ENCODE measurements around the gene RCCD1. TPM values are rescaled to one million over a fixed set of nuclear protein-coding genes. Genes with fewer than 3 reads are reported as not detected.

RCCD1 gene
- total and polyA plus RNA-seq, 7 experiments from 2014 or later, result 2.5 to 24.6 (median 6.0) TPM

DNA sequence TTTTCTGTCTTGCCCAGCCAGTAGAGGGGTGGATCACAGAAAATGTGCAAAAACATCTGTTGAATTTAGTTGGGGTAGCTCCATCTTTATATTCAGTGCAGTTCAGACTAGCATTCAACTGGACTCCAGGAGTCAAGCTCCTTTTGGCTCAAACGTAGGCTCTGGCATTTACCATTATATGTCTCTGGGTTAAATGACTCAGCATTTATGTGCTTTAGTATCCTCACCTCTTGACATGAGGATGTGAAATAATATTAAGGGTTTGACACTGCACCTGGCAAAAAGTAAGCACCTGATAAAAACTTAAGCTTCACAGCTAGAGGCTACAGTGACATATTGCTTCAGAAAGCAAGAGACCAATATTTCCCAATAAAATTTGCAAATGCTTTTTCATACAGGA, 24.9 kb downstream of the RCCD1 start:
- Mint-ChIP-seq H3K36me3 (peaks cover 2 to 46% (median 11%) of the 10 kb centered on the region in 5 donors), H3K4me1 (peaks cover 0 to 32% (median 0%) of the 10 kb centered on the region in 7 donors), H3K4me3 (no peak overlapping the region), H3K27ac (peak overlapping the region in 1 of 9 donors; percentile 49), H3K9me3 (no peaks in the 10 kb centered on the region), H3K27me3 (no peaks in the 10 kb centered on the region)
- Histone ChIP-seq H3K27me3 (ENCODE audit: control insufficient read depth in 2 of 2, insufficient read depth in 2 of 2, low read length in 2 of 2) (no peaks in the 10 kb centered on the region), H3K36me3 (ENCODE audit: control insufficient read depth in 2 of 3, insufficient read depth in 3 of 3, low read length in 3 of 3) (no peaks in the 10 kb centered on the region), H3K27ac (ENCODE audit: low read depth, low read length) (no peak overlapping the region), H3K4me3 (ENCODE audit: low read length) (no peak overlapping the region), H3K4me1 (ENCODE audit: control insufficient read depth in 2 of 2, insufficient read depth in 2 of 2, low read length in 2 of 2) (no peaks in the 10 kb centered on the region), H3K9me3 (ENCODE audit: control insufficient read depth in 2 of 3, low read length in 3 of 3) (no peaks in the 10 kb centered on the region)
- intact Hi-C loops (cut with micrococcal nuclease), result no loop called here
- ChIA-PET CTCF (no interaction called here), POLR2A (interaction anchor here (1.1 kb wide), 1 partner anchor 8 kb away, joined by 3 read pairs; no protein-coding TSS in a partner anchor)
- DNase-seq (no peak), ATAC-seq (no peak)

DNA sequence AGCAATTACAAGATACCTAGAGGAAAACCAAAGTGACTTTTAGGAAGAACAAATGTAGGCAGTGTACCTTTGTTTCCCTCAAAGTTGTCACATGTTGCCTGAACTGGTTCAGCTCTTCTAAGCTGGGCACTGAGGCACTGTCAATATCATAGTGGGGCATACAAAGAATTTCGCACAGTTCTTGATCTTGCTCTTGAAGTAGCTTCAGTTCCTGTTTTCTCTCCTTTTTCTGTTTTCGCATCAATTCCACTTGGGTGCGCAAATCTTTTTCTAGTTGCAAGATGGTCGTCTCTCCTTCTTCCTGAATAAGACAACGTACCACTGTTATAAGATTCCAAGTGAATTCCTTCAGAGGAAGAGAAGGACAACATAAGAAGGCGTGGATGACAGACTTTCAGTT, 27.0 kb downstream of the RCCD1 start:
- peaks cover 0 to 37% (median 0%) of the 10 kb centered on the region in 7 donors for H3K4me1 Mint-ChIP-seq
- Histone ChIP-seq H3K9me3 (ENCODE audit: control insufficient read depth in 2 of 3, low read length in 3 of 3) (no peaks in the 10 kb centered on the region), H3K36me3 (ENCODE audit: control insufficient read depth in 2 of 3, insufficient read depth in 3 of 3, low read length in 3 of 3) (no peaks in the 10 kb centered on the region), H3K27ac (ENCODE audit: low read depth, low read length) (no peak overlapping the region), H3K27me3 (ENCODE audit: control insufficient read depth in 2 of 2, insufficient read depth in 2 of 2, low read length in 2 of 2) (no peaks in the 10 kb centered on the region), H3K4me1 (ENCODE audit: control insufficient read depth in 2 of 2, insufficient read depth in 2 of 2, low read length in 2 of 2) (no peaks in the 10 kb centered on the region), H3K4me3 (ENCODE audit: low read length) (no peak overlapping the region)
- ATAC-seq (no peak), DNase-seq (no peak)
- H3K4me3 Mint-ChIP-seq, result no peak overlapping the region
- ChIA-PET CTCF (interaction anchor here (0.6 kb wide), 1 partner anchor 967 kb away, joined by 3 read pairs; no protein-coding TSS in a partner anchor), POLR2A (no interaction called here)
- H3K27me3 Mint-ChIP-seq, result no peaks in the 10 kb centered on the region
- peaks cover 0 to 50% (median 8%) of the 10 kb centered on the region in 5 donors for H3K36me3 Mint-ChIP-seq
- H3K9me3 Mint-ChIP-seq, result no peaks in the 10 kb centered on the region
- intact Hi-C loops (cut with micrococcal nuclease), result no loop called here
- H3K27ac Mint-ChIP-seq, result peak overlapping the region in 1 of 9 donors; percentile 88

DNA sequence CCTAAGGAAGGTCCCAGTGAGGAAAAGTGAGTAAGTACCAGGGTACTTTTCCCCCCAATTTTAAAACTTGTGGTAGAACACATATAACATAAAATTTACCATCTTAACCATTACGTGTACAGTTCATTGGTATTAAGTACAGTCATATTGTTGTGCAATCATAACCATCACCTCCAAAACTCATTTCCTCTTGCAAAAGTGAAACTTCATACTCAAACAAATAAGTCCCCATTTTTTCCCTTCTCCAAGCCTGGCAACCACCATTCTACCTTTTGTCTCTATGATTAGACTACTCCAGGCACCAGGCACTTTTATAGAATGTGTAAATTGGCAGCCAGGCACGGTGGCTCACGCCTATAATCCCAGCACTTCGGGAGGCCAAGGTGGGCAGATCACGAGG, 27.5 kb downstream of the RCCD1 start:
- Mint-ChIP-seq H3K36me3 (peaks cover 0 to 52% (median 8%) of the 10 kb centered on the region in 5 donors), H3K9me3 (no peaks in the 10 kb centered on the region), H3K4me1 (peaks cover 0 to 39% (median 0%) of the 10 kb centered on the region in 7 donors), H3K4me3 (peak overlapping the region in 1 of 10 donors; percentile 50), H3K27ac (peak overlapping the region in 1 of 9 donors; percentile 88), H3K27me3 (no peaks in the 10 kb centered on the region)
- Histone ChIP-seq H3K9me3 (ENCODE audit: control insufficient read depth in 2 of 3, low read length in 3 of 3) (no peaks in the 10 kb centered on the region), H3K4me1 (ENCODE audit: control insufficient read depth in 2 of 2, insufficient read depth in 2 of 2, low read length in 2 of 2) (no peaks in the 10 kb centered on the region), H3K36me3 (ENCODE audit: control insufficient read depth in 2 of 3, insufficient read depth in 3 of 3, low read length in 3 of 3) (no peaks in the 10 kb centered on the region), H3K27me3 (ENCODE audit: control insufficient read depth in 2 of 2, insufficient read depth in 2 of 2, low read length in 2 of 2) (no peaks in the 10 kb centered on the region), H3K27ac (ENCODE audit: low read depth, low read length) (no peak overlapping the region), H3K4me3 (ENCODE audit: low read length) (no peak overlapping the region)
- ATAC-seq (no peak), DNase-seq (no peak)
- POLR2A ChIA-PET, result no interaction called here
- intact Hi-C loops (cut with micrococcal nuclease), result no loop called here
- CTCF ChIA-PET, result no interaction called here

DNA sequence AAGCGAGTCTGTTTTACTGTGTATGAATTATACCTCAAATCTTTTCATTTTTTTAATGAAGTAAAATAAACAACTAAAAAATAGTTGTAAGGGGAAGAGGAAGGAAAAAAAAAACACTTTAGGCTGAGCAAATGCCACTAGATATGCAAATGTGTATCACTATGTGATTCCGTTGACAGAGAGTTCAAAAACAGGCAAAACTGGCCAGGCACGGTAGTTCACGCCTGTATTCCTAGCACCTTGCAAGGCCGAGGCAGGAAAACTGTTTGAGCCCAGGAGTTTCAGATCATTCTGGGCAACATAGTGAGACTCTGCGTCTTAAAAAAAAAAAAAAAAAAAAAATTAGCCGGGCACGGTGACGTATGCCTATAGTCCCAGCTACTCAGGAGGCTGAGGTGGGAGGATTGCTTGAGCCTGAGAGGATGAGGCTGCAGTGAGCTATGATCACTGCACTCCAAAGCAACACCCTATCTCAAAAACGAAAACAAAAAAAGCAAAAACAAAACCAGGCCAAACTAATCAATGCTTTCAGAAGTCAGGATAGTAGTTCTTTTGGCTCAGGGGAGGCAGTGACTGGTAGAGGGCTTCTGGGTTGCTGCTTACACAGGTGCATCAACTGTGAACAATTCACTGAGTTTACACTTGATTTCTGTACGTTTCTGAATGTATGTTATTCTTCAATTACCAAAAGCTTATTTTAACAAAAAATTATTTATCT, 32.3 kb downstream of the RCCD1 start:
- H3K9me3 ChIP-seq (ENCODE audit: control insufficient read depth in 2 of 3, low read length in 3 of 3), result no peaks in the 10 kb centered on the region

DNA sequence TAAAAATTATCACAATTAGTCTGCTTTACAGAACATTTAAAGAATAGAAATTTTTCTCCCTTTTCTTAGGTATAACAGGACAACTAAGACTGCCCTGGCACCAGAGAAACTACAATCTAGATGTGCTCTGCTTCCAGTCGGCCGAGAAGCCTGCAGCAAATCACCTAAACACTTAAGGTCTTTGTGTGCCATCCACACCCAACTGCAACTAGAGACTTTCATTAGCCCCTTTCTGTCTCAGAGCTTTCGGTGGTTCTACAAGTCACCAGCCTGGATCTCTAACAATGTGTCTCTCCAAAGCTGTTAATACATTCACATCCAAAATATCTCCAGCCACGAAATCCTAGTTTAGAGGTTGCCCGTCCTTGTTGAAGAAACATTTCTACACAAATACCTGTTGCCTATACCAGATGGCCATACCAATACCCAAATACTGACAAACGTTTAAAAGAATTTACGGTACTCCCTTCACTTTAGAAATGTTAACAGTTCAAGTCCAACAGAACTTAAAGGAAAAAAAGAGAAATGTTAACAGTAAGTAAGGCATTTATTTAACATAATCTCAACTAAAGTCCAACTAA, 33.0 kb downstream of the RCCD1 start:
- Histone ChIP-seq H3K4me1 (ENCODE audit: control insufficient read depth in 2 of 2, insufficient read depth in 2 of 2, low read length in 2 of 2) (no peaks in the 10 kb centered on the region), H3K27ac (ENCODE audit: low read depth, low read length) (no peak overlapping the region), H3K9me3 (ENCODE audit: control insufficient read depth in 2 of 3, low read length in 3 of 3) (no peaks in the 10 kb centered on the region), H3K36me3 (ENCODE audit: control insufficient read depth in 2 of 3, insufficient read depth in 3 of 3, low read length in 3 of 3) (no peaks in the 10 kb centered on the region), H3K4me3 (ENCODE audit: low read length) (no peak overlapping the region), H3K27me3 (ENCODE audit: control insufficient read depth in 2 of 2, insufficient read depth in 2 of 2, low read length in 2 of 2) (no peaks in the 10 kb centered on the region)
- DNase-seq (no peak), ATAC-seq (no peak)
- POLR2A ChIA-PET, result interaction anchor here (0.7 to 2.1 kb wide), 4 partner anchors 8 to 56 kb away, joined by 3 to 6 read pairs (median 4); no protein-coding TSS in a partner anchor
- intact Hi-C loops (cut with micrococcal nuclease), result no loop called here
- H3K36me3 Mint-ChIP-seq, result peaks cover 0 to 28% (median 7%) of the 10 kb centered on the region in 5 donors
- no peaks in the 10 kb centered on the region for H3K27me3 Mint-ChIP-seq
- CTCF ChIA-PET, result interaction anchor here (0.6 to 1.3 kb wide), 2 partner anchors 54 to 706 kb away, joined by 3 read pairs; no protein-coding TSS in a partner anchor
- peak overlapping the region in 1 of 9 donors; percentile 81 for H3K27ac Mint-ChIP-seq
- peaks cover 0 to 57% (median 0%) of the 10 kb centered on the region in 7 donors for H3K4me1 Mint-ChIP-seq
- H3K9me3 Mint-ChIP-seq, result peaks cover 0 to 4% (median 0%) of the 10 kb centered on the region in 11 donors
- H3K4me3 Mint-ChIP-seq, result peak overlapping the region in 1 of 10 donors; percentile 54

More for the DNA sequence above, 32.3 kb downstream of the RCCD1 start:
- ChIA-PET CTCF (no interaction called here), POLR2A (interaction anchor here (1.0 to 2.1 kb wide), 2 partner anchors 10 to 56 kb away, joined by 3 to 6 read pairs; no protein-coding TSS in a partner anchor)
- Mint-ChIP-seq H3K9me3 (peaks cover 0 to 4% (median 0%) of the 10 kb centered on the region in 11 donors), H3K36me3 (peaks cover 0 to 31% (median 8%) of the 10 kb centered on the region in 5 donors), H3K4me3 (no peak overlapping the region), H3K27ac (peak overlapping the region in 2 of 9 donors; percentile 36 to 87), H3K27me3 (no peaks in the 10 kb centered on the region), H3K4me1 (peaks cover 0 to 55% (median 0%) of the 10 kb centered on the region in 7 donors)
- H3K4me1 ChIP-seq (ENCODE audit: control insufficient read depth in 2 of 2, insufficient read depth in 2 of 2, low read length in 2 of 2), result no peaks in the 10 kb centered on the region
- no peaks in the 10 kb centered on the region for H3K36me3 ChIP-seq (ENCODE audit: control insufficient read depth in 2 of 3, insufficient read depth in 3 of 3, low read length in 3 of 3)
- ATAC-seq, result no peak
- no peak for DNase-seq
- H3K27me3 ChIP-seq (ENCODE audit: control insufficient read depth in 2 of 2, insufficient read depth in 2 of 2, low read length in 2 of 2), result no peaks in the 10 kb centered on the region
- no peak overlapping the region for H3K4me3 ChIP-seq (ENCODE audit: low read length)
- H3K27ac ChIP-seq (ENCODE audit: low read depth, low read length), result no peak overlapping the region
- intact Hi-C loops (cut with micrococcal nuclease), result no loop called here

DNA sequence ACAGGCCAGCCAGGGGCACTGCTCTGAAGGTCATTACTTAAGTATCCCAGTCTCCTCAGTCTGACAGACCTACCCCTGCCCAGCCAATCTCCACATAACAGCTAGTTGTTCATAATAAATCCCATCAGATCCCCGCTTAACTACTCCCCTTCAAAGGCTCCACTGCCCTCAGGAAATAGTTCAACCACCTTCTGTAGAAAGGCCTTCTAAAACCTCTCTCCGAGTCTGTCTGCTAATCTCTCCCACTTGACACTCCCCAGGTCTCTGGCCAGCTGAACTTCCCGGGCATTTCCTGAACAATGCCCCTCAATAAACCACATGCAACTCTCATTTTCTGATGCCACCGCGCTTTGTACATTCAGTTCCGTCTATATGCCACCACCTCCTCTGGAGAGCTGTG, 33.6 kb downstream of the RCCD1 start:
- H3K27me3 ChIP-seq (ENCODE audit: control insufficient read depth in 2 of 2, insufficient read depth in 2 of 2, low read length in 2 of 2), result no peaks in the 10 kb centered on the region
- H3K4me3 Mint-ChIP-seq, result peak overlapping the region in 1 of 10 donors; percentile 70
- no peak overlapping the region for H3K27ac ChIP-seq (ENCODE audit: low read depth, low read length)
- H3K4me1 Mint-ChIP-seq, result peaks cover 0 to 55% (median 3%) of the 10 kb centered on the region in 7 donors
- intact Hi-C loops (cut with micrococcal nuclease), result no loop called here
- no peak overlapping the region for H3K4me3 ChIP-seq (ENCODE audit: low read length)
- no peaks in the 10 kb centered on the region for H3K9me3 ChIP-seq (ENCODE audit: control insufficient read depth in 2 of 3, low read length in 3 of 3)
- H3K27me3 Mint-ChIP-seq, result no peaks in the 10 kb centered on the region
- ChIA-PET POLR2A (interaction anchor here (0.7 to 2.1 kb wide), 4 partner anchors 9 to 57 kb away, joined by 3 to 6 read pairs (median 4); no protein-coding TSS in a partner anchor), CTCF (interaction anchor here (0.6 to 1.3 kb wide), 2 partner anchors 55 to 707 kb away, joined by 3 read pairs; no protein-coding TSS in a partner anchor)
- H3K27ac Mint-ChIP-seq, result peak overlapping the region in 2 of 9 donors; percentile 39 to 74
- peaks cover 0 to 2% of the 10 kb centered on the region in 2 donors for H3K4me1 ChIP-seq (ENCODE audit: control insufficient read depth in 2 of 2, insufficient read depth in 2 of 2, low read length in 2 of 2)
- ATAC-seq (no peak), DNase-seq (no peak)
- no peaks in the 10 kb centered on the region for H3K36me3 ChIP-seq (ENCODE audit: control insufficient read depth in 2 of 3, insufficient read depth in 3 of 3, low read length in 3 of 3)
- H3K9me3 Mint-ChIP-seq, result peaks cover 0 to 4% (median 0%) of the 10 kb centered on the region in 11 donors
- peaks cover 0 to 23% (median under 1%) of the 10 kb centered on the region in 5 donors for H3K36me3 Mint-ChIP-seq

All from naive thymus-derived CD4-positive, alpha-beta T cell (primary cell).